NCI-H524 (cell line): Measurements from ENCODE around the gene SPIRE1.
"Not testable (repeated sequence)": the region's sequence is repeated elsewhere in the genome, so short reads cannot be mapped to it uniquely, and the experiment has no call there.

Experiments
- DNase-seq, 2 experiments: peaks; one replicate each; lab custom pipeline; 2025; lab: John Stamatoyannopoulos, UW

SPIRE1 gene

GRCh38 chr18:12598181-12598930 is 59.6 kb downstream of the SPIRE1 start:
- no peak for DNase-seq

- no peak for DNase-seq
Measured at GRCh38 chr18:12597760-12598159, 60.1 kb downstream of the SPIRE1 start.

DNA sequence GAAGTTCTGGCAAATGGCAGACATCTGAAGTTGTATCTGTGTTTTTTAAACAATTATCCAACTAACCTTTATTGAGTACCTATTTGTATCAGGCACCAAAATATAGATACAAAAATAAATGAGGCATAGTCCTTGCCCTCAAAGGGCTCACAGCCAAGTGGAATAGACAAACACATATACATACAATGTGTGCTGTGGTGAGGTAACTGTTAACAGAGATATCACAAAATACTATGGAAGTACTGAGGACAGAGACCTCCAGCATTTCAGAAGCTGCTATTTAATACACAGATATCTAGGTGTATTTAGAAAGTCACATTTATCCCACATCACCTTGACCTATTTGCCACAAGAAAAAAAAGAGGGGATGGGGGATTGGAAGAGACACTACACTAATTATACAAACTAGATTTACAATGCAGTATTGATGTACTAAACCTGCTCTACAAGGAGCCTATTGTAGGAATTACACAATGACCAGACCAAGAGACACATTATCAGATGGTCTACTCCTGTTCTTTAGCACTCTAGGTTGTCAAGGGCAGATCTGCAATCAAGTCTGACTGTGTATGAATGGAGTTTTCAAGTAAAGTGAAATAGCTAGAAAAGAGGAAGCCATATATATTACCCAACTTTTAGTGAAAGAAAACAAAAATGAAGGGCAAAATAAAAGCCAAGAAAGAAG is 62.2 kb downstream of the SPIRE1 start:
- DNase-seq, result no peak

GRCh38 chr18:12593866-12594265 is 64.0 kb downstream of the SPIRE1 start:
- no peak for DNase-seq

DNA sequence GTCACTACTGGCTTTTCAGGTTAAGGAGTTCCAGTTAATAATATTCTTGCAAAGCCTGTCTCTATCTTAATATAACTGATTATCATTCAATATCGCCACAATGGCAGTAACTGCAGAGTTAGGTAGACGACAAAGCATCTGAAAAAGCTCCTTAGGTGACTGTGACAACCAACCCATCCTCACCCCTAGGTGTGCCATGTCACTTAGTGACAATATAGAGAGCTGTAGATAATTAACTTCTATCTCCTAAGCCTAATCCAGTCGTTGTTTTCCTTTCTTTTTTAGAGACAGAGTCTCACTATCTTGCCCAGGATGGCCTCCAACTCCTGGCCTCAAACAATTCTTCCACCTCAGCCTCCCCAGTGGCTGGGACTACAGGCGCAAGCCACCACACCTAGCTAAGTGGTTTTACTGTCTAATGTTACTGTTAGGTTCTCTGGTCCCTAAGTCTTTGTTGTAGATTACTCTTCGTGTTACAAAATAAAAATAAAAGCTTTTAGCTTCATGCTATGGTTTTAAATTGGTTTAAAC is 65.2 kb downstream of the SPIRE1 start:
- DNase-seq, result no peak

GRCh38 chr18:12589448-12589847 is 68.5 kb downstream of the SPIRE1 start:
- DNase-seq, result no peak

DNA sequence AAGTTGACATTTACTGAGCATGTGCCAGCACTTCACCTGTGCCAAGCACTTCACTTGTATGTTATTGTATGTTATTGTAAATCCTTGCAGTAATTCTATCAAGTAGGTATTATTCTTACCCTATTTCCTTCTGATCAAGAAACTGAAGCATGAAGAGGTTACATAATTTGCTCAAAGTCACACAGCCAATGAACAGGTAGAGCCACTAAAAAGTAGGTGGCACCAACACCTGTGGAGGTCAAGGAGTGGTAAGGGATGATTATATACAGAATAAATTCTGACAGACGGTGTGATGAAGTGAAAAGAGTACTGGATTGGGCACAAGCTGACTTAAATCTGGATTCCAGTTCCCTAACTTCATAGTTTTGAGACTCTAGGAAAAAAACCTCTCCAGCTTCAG is 71.0 kb downstream of the SPIRE1 start:
- no peak for DNase-seq

GRCh38 chr18:12585218-12585617 is 72.7 kb downstream of the SPIRE1 start:
- DNase-seq, result no peak

- DNase-seq, result no peak
Measured at GRCh38 chr18:12580630-12581342, 77.1 kb downstream of the SPIRE1 start.

DNA sequence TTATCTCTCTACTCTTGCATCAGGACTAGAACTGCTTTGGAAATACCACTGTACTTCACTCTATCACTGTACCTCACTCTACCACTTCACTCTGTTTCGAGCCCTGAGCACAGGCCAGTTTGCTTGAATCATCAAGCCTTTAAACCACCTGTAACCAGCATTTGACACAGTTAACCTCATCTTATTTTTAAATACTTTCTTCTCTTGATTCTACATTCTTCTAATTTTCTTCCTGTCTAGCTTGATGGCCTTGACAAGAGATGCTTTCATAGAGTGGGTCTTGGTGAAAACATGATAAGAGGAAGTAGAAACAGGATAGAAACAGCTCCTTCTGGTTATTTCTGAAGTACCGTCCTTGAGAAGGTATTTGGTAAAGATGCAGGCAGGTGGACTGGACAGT is 78.1 kb downstream of the SPIRE1 start:
- DNase-seq, result no peak

DNA sequence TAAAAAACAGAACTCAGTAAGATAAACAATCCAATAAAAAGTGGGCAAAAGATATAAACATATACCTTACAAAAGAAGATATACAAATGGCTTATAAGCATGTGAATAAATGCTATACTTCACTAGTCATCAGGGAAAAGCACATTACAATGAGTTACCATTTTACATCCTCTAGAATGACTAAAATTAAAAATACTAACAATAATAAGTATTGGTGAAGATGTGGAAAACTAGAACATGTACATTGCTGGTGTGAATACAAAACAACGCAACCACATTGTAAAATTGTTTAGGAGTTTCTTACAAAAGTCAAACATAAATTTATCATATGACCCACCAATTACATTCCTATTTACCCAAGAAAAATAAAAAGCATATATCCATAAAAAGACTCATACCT is 80.1 kb downstream of the SPIRE1 start:
- DNase-seq, result no peak

DNA sequence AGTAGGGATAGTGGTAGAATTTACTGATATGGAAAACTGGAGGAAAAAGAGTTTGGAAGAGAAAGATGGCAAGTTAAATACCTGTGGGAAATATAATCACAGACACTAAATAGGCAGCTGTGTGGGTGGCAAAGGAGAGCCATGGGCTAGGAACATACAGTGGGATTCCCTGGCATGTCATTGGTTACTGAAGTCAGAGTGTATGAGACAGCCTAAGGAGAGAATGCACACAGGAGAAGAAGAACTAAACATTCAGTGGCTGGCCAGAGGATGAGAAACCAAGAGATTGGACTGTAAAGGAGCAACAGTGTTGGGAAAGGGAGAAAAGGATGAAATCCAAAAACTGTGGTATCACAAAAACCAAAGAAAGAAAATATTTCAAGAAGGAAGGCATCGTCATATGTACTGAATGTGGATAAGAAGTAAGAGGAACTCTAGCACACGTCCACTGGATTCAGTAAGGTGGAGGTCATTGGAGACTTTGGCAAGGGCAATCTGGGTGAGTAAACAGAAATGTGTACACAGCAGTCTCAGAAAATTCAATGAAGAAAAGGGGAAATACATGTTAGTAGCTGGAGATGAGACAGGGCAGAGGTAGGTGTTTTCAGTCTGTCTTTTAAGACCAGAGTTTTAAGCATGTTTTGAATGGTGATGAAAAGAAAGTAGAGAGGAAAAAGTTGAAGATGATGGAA is 83.3 kb downstream of the SPIRE1 start:
- DNase-seq, result no peak

- DNase-seq, result no peak
Measured at GRCh38 chr18:12571630-12572029, 86.3 kb downstream of the SPIRE1 start.

DNA sequence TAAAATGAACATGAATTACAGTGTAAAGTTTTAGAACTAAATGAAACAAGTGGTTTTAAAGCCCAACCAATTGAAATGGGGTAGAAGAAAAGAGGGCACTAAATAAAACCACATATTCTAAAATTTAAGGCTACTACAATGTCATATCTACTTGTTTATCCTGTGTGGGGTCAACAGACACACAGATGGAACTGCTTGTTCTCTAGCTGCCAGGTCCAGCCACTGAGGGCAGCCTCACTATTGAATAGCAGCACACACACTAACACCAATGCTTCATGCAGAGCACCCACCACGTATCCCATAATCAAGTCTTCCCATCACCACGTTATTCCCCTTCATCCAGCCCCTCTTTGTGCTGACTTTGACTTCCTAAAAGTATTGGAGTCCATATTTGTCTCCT is 88.1 kb downstream of the SPIRE1 start:
- DNase-seq, result no peak

DNA sequence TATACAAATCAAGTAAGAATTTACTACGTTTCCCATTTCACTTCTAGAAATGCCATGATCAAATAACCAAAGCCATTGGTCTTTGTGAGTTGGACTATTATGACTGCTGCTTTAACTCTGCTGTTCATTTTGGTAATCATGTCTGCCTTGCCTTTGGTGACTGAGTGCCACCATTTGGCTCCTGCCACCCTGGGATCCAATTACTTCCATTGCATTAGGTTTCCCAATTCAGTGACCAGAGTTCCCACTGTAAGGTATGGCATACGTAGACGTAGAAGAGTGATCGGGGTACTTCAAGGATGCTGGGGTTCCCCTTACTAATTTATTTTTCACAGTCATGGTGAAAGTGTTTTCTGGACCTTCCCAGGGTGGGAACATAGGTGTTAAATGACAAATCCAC is 90.1 kb downstream of the SPIRE1 start:
- no peak for DNase-seq

DNA sequence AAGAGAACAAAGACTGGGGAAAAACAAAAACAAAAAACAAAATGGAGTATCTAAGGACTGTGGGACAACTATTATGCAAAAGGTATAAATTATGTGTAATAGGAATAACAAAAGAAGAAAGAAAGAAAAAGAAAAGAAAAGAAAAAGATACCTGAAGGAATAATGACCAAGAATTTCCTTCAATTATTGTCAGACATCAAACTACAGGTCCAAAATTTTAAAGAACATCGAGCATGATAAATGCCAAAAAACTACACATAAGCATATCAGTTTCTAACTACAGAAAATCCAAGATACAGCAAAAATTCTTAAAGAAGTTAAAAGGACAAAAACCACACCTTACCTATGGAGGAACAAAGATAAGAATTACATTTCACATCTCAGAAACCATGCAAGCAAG is 93.0 kb downstream of the SPIRE1 start:
- no peak for DNase-seq

DNA sequence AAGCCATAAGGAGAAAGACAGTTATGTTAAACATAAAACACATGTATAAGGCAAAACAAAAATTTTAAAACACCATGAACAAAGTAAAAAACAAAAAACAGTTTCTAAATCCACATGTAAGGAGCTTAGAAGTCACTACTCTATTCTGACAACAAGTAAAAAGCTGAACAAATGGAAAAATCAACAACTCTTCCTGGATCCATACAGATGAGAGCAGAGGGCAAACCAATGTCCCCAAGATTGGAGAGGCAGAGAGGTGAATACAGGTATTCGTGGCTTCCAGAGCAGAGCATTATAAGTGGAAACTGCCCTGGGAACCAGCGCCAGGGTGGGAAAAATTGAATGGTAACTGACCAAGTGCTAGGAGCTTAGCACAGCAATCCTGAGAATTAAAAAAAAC is 93.5 kb downstream of the SPIRE1 start:
- no peak for DNase-seq

DNA sequence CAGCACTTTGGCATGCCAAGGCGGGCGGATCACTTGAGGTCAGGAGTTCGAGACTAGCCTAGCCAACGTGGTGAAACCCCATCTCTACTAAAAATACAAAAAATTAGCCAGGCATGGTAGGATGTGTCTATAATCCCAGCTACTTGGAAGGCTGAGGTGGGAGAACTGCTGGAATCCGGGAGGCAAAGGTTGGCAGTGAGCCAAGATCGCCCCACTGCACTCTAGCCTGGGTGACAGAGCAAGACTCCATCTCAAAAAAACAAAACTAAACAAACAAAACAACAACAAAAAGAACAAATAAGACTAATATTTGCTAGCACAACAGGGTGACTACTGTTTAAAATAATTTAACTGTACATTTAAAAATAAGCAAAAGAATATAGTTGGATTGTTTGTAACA is 97.3 kb downstream of the SPIRE1 start:
- DNase-seq, result not testable (repeated sequence)

GRCh38 chr18:12559319-12559718 is 98.6 kb downstream of the SPIRE1 start:
- DNase-seq, result no peak

GRCh38 chr18:12556946-12557806 is 100.7 kb downstream of the SPIRE1 start:
- DNase-seq, result no peak

- no peak for DNase-seq
Measured at GRCh38 chr18:12554796-12555388, 103.0 kb downstream of the SPIRE1 start.
